Hippocampal formation (tissue), 2 donors: ENCODE results near the gene PCDHGA2.
"Not testable (repeated sequence)": the region's sequence is repeated elsewhere in the genome, so short reads cannot be mapped to it uniquely, and the experiment has no call there.

Experiments used
- DNase-seq, 2 donors: peaks; one replicate each; lab custom pipeline; 2025; lab: John Stamatoyannopoulos, UW

Gene PCDHGA2

GRCh38 chr5:141346017-141346416, 7.5 kb downstream of the PCDHGA2 start:
- DNase-seq, result not testable (repeated sequence)

- no peak for DNase-seq
Observed at GRCh38 chr5:141349917-141350619, 11.5 kb downstream of the PCDHGA2 start, which contains the start of gene PCDHGB1. Gene PCDHGB1, plus strand, starts transcription at chr5:141350099. Its CDS starts 162 bp downstream, at chr5:141350261.

GRCh38 chr5:141351591-141351990, 13.0 kb downstream of the PCDHGA2 start:
- no peak for DNase-seq

- no peak for DNase-seq
Observed at GRCh38 chr5:141354900-141355469, 16.4 kb downstream of the PCDHGA2 start, which contains the start of gene PCDHGA4. Gene PCDHGA4, plus strand, starts transcription at chr5:141355021. Its CDS starts 87 bp downstream, at chr5:141355108.

GRCh38 chr5:141355641-141356040, 17.1 kb downstream of the PCDHGA2 start:
- DNase-seq, result no peak

GRCh38 chr5:141356133-141356532, 17.6 kb downstream of the PCDHGA2 start:
- DNase-seq, result no peak

- no peak for DNase-seq
Observed at GRCh38 chr5:141356950-141357349, 18.4 kb downstream of the PCDHGA2 start.

- no peak for DNase-seq
Observed at GRCh38 chr5:141359790-141360426, 21.3 kb downstream of the PCDHGA2 start, which contains the start of gene PCDHGB2. Gene PCDHGB2, plus strand, starts transcription at chr5:141359994. Its CDS starts 142 bp downstream, at chr5:141360136.

- DNase-seq, result no peak
Observed at GRCh38 chr5:141360685-141361084, 22.1 kb downstream of the PCDHGA2 start.

- no peak for DNase-seq
Observed at GRCh38 chr5:141362719-141363118, 24.2 kb downstream of the PCDHGA2 start.

GRCh38 chr5:141363952-141364660, 25.5 kb downstream of the PCDHGA2 start, which contains the start of gene PCDHGA5:
Gene PCDHGA5, plus strand, starts transcription at chr5:141364162. Its CDS starts 169 bp downstream, at chr5:141364331.
- DNase-seq, result no peak

GRCh38 chr5:141366016-141366896, 27.7 kb downstream of the PCDHGA2 start:
- no peak for DNase-seq

GRCh38 chr5:141369994-141370848, 31.7 kb downstream of the PCDHGA2 start, which contains the start of gene PCDHGB3:
Gene PCDHGB3, plus strand, starts transcription at chr5:141370242. Its CDS starts 153 bp downstream, at chr5:141370395.
- no peak for DNase-seq

GRCh38 chr5:141371572-141372475, 33.3 kb downstream of the PCDHGA2 start:
- DNase-seq, result no peak

GRCh38 chr5:141373673-141374317, 35.2 kb downstream of the PCDHGA2 start, which contains the start of gene PCDHGA6:
Gene PCDHGA6, plus strand, starts transcription at chr5:141373891. Its CDS starts 193 bp downstream, at chr5:141374084.
- DNase-seq, result no peak

- no peak for DNase-seq
Observed at GRCh38 chr5:141374627-141375026, 36.1 kb downstream of the PCDHGA2 start.

- not testable (repeated sequence) for DNase-seq
Observed at GRCh38 chr5:141375444-141376155, 37.0 kb downstream of the PCDHGA2 start.
